ENCODE data around the gene FOXI1. TPM values are rescaled to one million over a fixed set of nuclear protein-coding genes. Genes with fewer than 3 reads are reported as not detected.

Gene FOXI1
- total RNA-seq, 1 experiment from 2014 or later, result not detected

DNA sequence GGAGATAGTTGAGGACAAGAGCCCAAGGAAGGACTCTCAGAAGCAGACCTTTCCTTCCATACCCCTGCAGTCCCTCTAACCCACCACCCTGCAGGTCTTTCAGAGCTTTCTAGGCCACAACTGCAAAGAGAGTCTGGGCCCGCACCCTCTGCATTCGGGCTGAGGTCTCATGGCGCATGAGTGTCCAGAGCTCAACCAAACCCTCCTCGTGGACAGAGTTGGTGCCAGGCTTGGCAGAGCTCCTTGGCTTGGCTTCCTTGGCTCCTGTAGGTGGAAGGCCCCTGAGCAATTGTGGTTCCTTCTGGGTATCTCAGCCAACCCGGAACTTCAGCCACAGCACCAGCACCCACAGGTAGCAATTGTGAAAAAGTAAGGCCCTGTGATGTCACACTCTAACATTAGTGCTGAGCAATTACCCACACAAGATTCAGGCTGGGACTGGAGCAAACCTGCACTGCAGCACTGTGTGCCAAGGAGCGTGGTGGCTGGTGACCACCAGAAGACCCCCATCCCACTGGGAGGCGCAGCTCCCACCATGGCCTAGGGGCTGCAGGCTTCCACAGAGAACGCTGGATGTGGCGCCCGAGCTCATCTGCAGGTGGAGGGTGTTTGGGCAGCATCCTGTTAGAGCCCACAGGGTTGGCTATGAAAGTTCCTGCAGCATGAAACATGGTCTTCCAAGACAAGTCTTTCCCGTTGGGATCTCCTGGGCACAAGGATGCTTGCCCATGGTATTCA lies 38.8 kb downstream of the FOXI1 start:
- Histone ChIP-seq H3K27me3 (ENCODE audit: insufficient read depth, low read depth) (no peaks in the 10 kb centered on the region), H3K36me3 (ENCODE audit: low read depth) (no peaks in the 10 kb centered on the region), H3K4me2 (no peak overlapping the region), H4K20me1 (ENCODE audit: insufficient read depth) (no peaks in the 10 kb centered on the region), H2AFZ (no peak overlapping the region), H3K9me3 (ENCODE audit: insufficient read depth, low read depth) (no peaks in the 10 kb centered on the region), H3K27ac (no peak overlapping the region), H3K4me1 (replicated peaks; ENCODE audit: insufficient read depth) (peaks cover 6% of the 10 kb centered on the region), H3K79me2 (ENCODE audit: low read depth) (no peaks in the 10 kb centered on the region), H3F3A (ENCODE audit: insufficient read depth, low read depth) (0 out of 2 replicates have a peak, but pooled peaks cover 5% of the 10 kb centered on the region), H3K9me2 (ENCODE audit: insufficient read depth) (no peaks in the 10 kb centered on the region), H3K4me3 (no peak overlapping the region)
- CTCF ChIA-PET, result no interaction called here
- TF ChIP-seq EZH2 (IDR thresholded peaks at IDR 0.05; ENCODE audit: low read depth), result no peak
- TF ChIP-seq, protein P1, sequence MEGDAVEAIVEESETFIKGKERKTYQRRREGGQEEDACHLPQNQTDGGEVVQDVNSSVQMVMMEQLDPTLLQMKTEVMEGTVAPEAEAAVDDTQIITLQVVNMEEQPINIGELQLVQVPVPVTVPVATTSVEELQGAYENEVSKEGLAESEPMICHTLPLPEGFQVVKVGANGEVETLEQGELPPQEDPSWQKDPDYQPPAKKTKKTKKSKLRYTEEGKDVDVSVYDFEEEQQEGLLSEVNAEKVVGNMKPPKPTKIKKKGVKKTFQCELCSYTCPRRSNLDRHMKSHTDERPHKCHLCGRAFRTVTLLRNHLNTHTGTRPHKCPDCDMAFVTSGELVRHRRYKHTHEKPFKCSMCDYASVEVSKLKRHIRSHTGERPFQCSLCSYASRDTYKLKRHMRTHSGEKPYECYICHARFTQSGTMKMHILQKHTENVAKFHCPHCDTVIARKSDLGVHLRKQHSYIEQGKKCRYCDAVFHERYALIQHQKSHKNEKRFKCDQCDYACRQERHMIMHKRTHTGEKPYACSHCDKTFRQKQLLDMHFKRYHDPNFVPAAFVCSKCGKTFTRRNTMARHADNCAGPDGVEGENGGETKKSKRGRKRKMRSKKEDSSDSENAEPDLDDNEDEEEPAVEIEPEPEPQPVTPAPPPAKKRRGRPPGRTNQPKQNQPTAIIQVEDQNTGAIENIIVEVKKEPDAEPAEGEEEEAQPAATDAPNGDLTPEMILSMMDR (conservative IDR thresholded peaks at IDR 0.05), result no peak
- POLR2A ChIA-PET (ENCODE audit: unreplicated experiment), result interaction anchor here (0.7 kb wide), 2 partner anchors 12 to 608 kb away, joined by 3 to 6 read pairs; no protein-coding TSS in a partner anchor
- no peak for DNase-seq
- intact Hi-C loops (cut with micrococcal nuclease; ENCODE audit: unreplicated experiment), result no loop called here
- no TSS peak for BruUV-seq (replicated peaks)

DNA sequence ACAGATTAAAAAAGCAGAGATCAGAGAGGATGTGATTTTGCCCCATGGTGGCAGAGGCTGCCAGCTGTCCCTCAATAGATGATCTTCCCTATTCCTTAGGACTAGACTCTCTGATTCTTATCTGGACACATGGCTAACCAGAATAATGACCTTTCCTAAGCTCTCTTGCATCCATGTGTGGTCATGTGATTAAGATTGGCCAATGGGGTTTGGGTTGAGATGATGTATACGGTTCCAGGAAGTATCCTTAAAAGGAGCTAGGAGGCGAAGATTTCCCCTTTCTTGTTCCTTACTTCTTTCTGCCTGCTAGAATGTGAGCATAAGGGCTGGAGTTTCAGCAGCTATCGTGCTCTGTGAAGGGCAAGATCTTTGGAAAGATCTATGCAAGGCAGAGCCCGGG lies 39.8 kb downstream of the FOXI1 start:
- H3K27ac ChIP-seq, result no peak overlapping the region
- CTCF ChIA-PET, result no interaction called here

DNA sequence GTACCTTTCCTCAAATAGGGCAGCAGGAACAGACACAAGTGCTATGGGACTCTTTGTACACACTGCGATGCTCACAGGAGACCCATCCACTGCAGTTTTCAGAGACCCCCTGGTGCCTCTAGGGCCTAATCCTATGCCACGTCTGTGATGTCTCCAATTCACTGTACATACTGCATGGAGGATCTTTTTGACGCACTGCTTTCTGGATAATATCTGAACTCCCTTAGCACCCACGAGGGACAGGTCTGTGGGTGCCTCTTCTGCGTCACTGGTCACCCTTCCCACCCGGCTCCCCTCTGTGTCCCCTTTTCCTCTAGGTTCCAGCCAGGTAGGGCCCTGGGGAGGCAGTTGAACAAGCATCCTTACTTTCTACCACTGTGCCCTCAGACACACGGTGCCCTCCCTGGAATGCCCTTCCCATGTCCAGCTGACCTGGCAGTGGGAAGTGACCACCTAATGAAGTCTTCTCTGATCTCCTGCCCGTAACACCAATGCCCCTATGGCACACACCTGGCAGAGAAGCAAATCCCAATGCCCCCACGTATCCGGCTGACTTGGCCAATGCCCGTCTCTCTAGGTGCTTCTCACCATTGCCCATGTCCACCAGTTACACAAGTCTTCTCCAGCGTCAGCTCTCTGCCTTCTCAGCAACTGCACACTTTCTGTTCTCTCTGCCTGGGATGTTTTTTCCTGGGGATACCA lies 41.5 kb downstream of the FOXI1 start:
- Histone ChIP-seq H3F3A (ENCODE audit: insufficient read depth, low read depth) (peaks cover 21% of the 10 kb centered on the region), H3K9me3 (ENCODE audit: insufficient read depth, low read depth) (no peaks in the 10 kb centered on the region), H2AFZ (no peak overlapping the region), H3K4me1 (replicated peaks; ENCODE audit: insufficient read depth) (peaks cover 20% of the 10 kb centered on the region), H3K4me2 (no peak overlapping the region), H3K9me2 (ENCODE audit: insufficient read depth) (no peaks in the 10 kb centered on the region), H3K27me3 (ENCODE audit: insufficient read depth, low read depth) (no peaks in the 10 kb centered on the region), H3K4me3 (no peak overlapping the region), H3K36me3 (ENCODE audit: low read depth) (no peaks in the 10 kb centered on the region), H3K27ac (no peak overlapping the region), H3K79me2 (ENCODE audit: low read depth) (no peaks in the 10 kb centered on the region), H4K20me1 (ENCODE audit: insufficient read depth) (no peaks in the 10 kb centered on the region)
- DNase-seq, result no peak
- no peak for TF ChIP-seq EZH2 (IDR thresholded peaks at IDR 0.05; ENCODE audit: low read depth)
- TF ChIP-seq, protein P1 (conservative IDR thresholded peaks at IDR 0.05), result no peak
- no TSS peak for BruUV-seq (replicated peaks)
- intact Hi-C loops (cut with micrococcal nuclease; ENCODE audit: unreplicated experiment), result no loop called here
- POLR2A ChIA-PET (ENCODE audit: unreplicated experiment), result no interaction called here
- CTCF ChIA-PET, result no interaction called here

More for the DNA sequence above, 39.8 kb downstream of the FOXI1 start:
- BruUV-seq (replicated peaks), result no TSS peak
- Histone ChIP-seq H3K27me3 (ENCODE audit: insufficient read depth, low read depth) (no peaks in the 10 kb centered on the region), H3K4me1 (replicated peaks; ENCODE audit: insufficient read depth) (peaks cover 7% of the 10 kb centered on the region), H3K9me2 (ENCODE audit: insufficient read depth) (no peaks in the 10 kb centered on the region), H3K79me2 (ENCODE audit: low read depth) (no peaks in the 10 kb centered on the region), H3F3A (ENCODE audit: insufficient read depth, low read depth) (peaks cover 9% of the 10 kb centered on the region), H3K36me3 (ENCODE audit: low read depth) (no peaks in the 10 kb centered on the region), H3K4me3 (no peak overlapping the region), H2AFZ (no peak overlapping the region), H4K20me1 (ENCODE audit: insufficient read depth) (no peaks in the 10 kb centered on the region), H3K4me2 (no peak overlapping the region), H3K9me3 (ENCODE audit: insufficient read depth, low read depth) (no peaks in the 10 kb centered on the region)
- TF ChIP-seq, protein P1 (conservative IDR thresholded peaks at IDR 0.05), result no peak
- no peak for TF ChIP-seq EZH2 (IDR thresholded peaks at IDR 0.05; ENCODE audit: low read depth)
- intact Hi-C loops (cut with micrococcal nuclease; ENCODE audit: unreplicated experiment), result no loop called here
- DNase-seq, result no peak
- POLR2A ChIA-PET (ENCODE audit: unreplicated experiment), result no interaction called here
